Measurements from ENCODE around the gene FCER2. TPM values are rescaled to one million over a fixed set of nuclear protein-coding genes. Genes with fewer than 3 reads are reported as not detected.

Gene FCER2
- total RNA-seq, 4 donors from 2014 or later = not detected

- intact Hi-C loops (cut with DNase I) = no loop called here
- peaks cover 0 to 8% (median 3%) of the 10 kb centered on the region in 3 donors for H3K4me1 ChIP-seq
- WGBS, 2 donors = 7 to 24% methylated on average over 4 to 10 of the region's 16 CpGs
- H3K27ac ChIP-seq = no peak overlapping the region
- no peak for DNase-seq
- no peaks in the 10 kb centered on the region for H3K36me3 ChIP-seq
- no peak overlapping the region for H3K4me3 ChIP-seq
- TF ChIP-seq POLR2A (IDR thresholded peaks at IDR 0.05) = no peak
- no peak for TF ChIP-seq CTCF (IDR thresholded peaks at IDR 0.05)
- H3K9me3 ChIP-seq = no peaks in the 10 kb centered on the region
- H3K27me3 ChIP-seq = peaks cover 5 to 93% (median 12%) of the 10 kb centered on the region in 4 donors
These were observed 27.3 kb upstream of the FCER2 start for GRCh38 chr19:7729211-7729610.

- intact Hi-C loops (cut with DNase I) = no loop called here
- peaks cover 0 to 8% (median 3%) of the 10 kb centered on the region in 3 donors for H3K4me1 ChIP-seq
- 42 to 43% methylated on average over 2 of the region's 2 CpGs for WGBS, 2 donors
- no peaks in the 10 kb centered on the region for H3K9me3 ChIP-seq
- H3K27me3 ChIP-seq = peaks cover under 1 to 91% (median 12%) of the 10 kb centered on the region in 4 donors
- no peak overlapping the region for H3K27ac ChIP-seq
- H3K36me3 ChIP-seq = no peaks in the 10 kb centered on the region
- TF ChIP-seq POLR2A (IDR thresholded peaks at IDR 0.05) (no peak), CTCF (IDR thresholded peaks at IDR 0.05) (no peak)
- DNase-seq = no peak
- H3K4me3 ChIP-seq = no peak overlapping the region
These were observed 23.9 kb upstream of the FCER2 start for GRCh38 chr19:7725791-7726190.

GRCh38 chr19:7722231-7722651, 20.3 kb upstream of the FCER2 start:
- H3K36me3 ChIP-seq = no peaks in the 10 kb centered on the region
- H3K27ac ChIP-seq = no peak overlapping the region
- WGBS, 2 donors = 52 to 59% methylated on average over 4 of the region's 5 CpGs
- peaks cover 0 to 8% (median 0%) of the 10 kb centered on the region in 3 donors for H3K9me3 ChIP-seq
- H3K27me3 ChIP-seq = peaks cover 0 to 75% (median 0%) of the 10 kb centered on the region in 4 donors
- no peak overlapping the region for H3K4me3 ChIP-seq
- DNase-seq = no peak
- TF ChIP-seq POLR2A (IDR thresholded peaks at IDR 0.05) (no peak), CTCF (IDR thresholded peaks at IDR 0.05) (no peak)
- intact Hi-C loops (cut with DNase I) = no loop called here
- H3K4me1 ChIP-seq = no peaks in the 10 kb centered on the region

GRCh38 chr19:7720351-7720750, 18.4 kb upstream of the FCER2 start:
- Histone ChIP-seq H3K4me1 (no peaks in the 10 kb centered on the region), H3K4me3 (no peak overlapping the region), H3K27ac (no peak overlapping the region), H3K9me3 (peaks cover 0 to 9% (median 0%) of the 10 kb centered on the region in 3 donors), H3K27me3 (peaks cover 0 to 56% (median 0%) of the 10 kb centered on the region in 4 donors), H3K36me3 (no peaks in the 10 kb centered on the region)
- 77 to 78% methylated on average over 4 of the region's 6 CpGs for WGBS, 2 donors
- DNase-seq = no peak
- intact Hi-C loops (cut with DNase I) = no loop called here
- no peak for TF ChIP-seq CTCF (IDR thresholded peaks at IDR 0.05)
- TF ChIP-seq POLR2A (IDR thresholded peaks at IDR 0.05) = no peak

- H3K9me3 ChIP-seq = peaks cover 0 to 9% (median 0%) of the 10 kb centered on the region in 3 donors
- intact Hi-C loops (cut with DNase I) = no loop called here
- TF ChIP-seq CTCF (IDR thresholded peaks at IDR 0.05) (no peak), POLR2A (IDR thresholded peaks at IDR 0.05) (no peak)
- no peak for DNase-seq
- no peaks in the 10 kb centered on the region for H3K36me3 ChIP-seq
- peaks cover 0 to 39% (median 0%) of the 10 kb centered on the region in 4 donors for H3K27me3 ChIP-seq
- no peaks in the 10 kb centered on the region for H3K4me1 ChIP-seq
- no peak overlapping the region for H3K4me3 ChIP-seq
- WGBS, 2 donors = 50 to 54% methylated on average over 7 to 8 of the region's 8 CpGs
- H3K27ac ChIP-seq = no peak overlapping the region
These were observed 16.7 kb upstream of the FCER2 start for GRCh38 chr19:7718668-7719067.

All from esophagus squamous epithelium (tissue), 5 donors.